WERI-Rb-1 (cell line): ENCODE measurements around the gene POLDIP3.
"Not testable (repeated sequence)": the region's sequence is repeated elsewhere in the genome, so short reads cannot be mapped to it uniquely, and the experiment has no call there.

Experiments
- DNase-seq: peaks from one replicate; pipeline ENCODE4 v3.0.0-alpha.2; 2020
- H3K27ac ChIP-seq: fragments of 250-450 bp; sonication (Bioruptor Pico); 2 replicates; pipeline ENCODE4 v1.5.1; 2020; ENCODE audit warnings: mild to moderate bottlenecking, moderate library complexity
- H3K27me3 ChIP-seq: fragments of 250-450 bp; sonication (Bioruptor Pico); 2 replicates; pipeline ENCODE4 v1.5.1; 2021; ENCODE audit warnings: mild to moderate bottlenecking, low read depth, moderate library complexity; ENCODE audit not compliant: insufficient read depth, severe bottlenecking
- H3K36me3 ChIP-seq: fragments of 250-450 bp; sonication (Bioruptor Pico); 2 replicates; pipeline ENCODE4 v1.5.1; 2020; ENCODE audit warnings: mild to moderate bottlenecking, moderate library complexity
- H3K4me3 ChIP-seq: 2 replicates; pipeline ENCODE4 v1.5.1; 2011; ENCODE audit warnings: low read depth, mild to moderate bottlenecking, control low read depth, low read length
- H3K9me3 ChIP-seq: fragments of 250-450 bp; sonication (Bioruptor Pico); 2 replicates; pipeline ENCODE4 v1.5.1; 2021; ENCODE audit warnings: mild to moderate bottlenecking, moderate library complexity; ENCODE audit not compliant: severe bottlenecking
- TF ChIP-seq, protein P1 (sequence below): IDR thresholded peaks from 2 replicates; pipeline ENCODE4 v1.5.1; 2011; ENCODE audit warnings: low read depth, mild to moderate bottlenecking, control low read depth, inconsistent platforms, low read length

Gene POLDIP3

DNA sequence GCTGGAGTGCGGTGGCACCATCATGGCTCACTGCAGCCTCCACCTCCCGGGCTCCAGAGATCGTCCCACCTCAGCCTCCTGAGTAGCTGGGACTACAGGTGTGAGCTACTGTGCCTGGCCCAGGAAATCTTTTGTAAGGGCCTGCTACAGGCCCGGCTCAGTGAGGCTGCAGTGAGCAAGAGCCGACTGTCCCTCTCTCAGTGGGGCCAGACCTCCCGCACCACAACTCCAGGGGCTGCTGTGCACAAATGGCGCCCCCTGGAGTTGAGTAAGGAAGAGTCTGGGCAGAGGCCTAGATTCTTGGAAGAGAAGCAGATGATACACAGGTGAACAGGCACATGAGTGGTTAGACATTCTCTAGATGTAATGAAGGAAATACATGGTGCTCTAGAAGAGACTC, 53.9 kb downstream of the POLDIP3 start:
- TF ChIP-seq, protein P1, sequence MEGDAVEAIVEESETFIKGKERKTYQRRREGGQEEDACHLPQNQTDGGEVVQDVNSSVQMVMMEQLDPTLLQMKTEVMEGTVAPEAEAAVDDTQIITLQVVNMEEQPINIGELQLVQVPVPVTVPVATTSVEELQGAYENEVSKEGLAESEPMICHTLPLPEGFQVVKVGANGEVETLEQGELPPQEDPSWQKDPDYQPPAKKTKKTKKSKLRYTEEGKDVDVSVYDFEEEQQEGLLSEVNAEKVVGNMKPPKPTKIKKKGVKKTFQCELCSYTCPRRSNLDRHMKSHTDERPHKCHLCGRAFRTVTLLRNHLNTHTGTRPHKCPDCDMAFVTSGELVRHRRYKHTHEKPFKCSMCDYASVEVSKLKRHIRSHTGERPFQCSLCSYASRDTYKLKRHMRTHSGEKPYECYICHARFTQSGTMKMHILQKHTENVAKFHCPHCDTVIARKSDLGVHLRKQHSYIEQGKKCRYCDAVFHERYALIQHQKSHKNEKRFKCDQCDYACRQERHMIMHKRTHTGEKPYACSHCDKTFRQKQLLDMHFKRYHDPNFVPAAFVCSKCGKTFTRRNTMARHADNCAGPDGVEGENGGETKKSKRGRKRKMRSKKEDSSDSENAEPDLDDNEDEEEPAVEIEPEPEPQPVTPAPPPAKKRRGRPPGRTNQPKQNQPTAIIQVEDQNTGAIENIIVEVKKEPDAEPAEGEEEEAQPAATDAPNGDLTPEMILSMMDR: peak; percentile 69
- H3K36me3 ChIP-seq: peaks cover 14% of the 10 kb centered on the region
- no peak overlapping the region for H3K4me3 ChIP-seq
- H3K9me3 ChIP-seq: peaks cover 4% of the 10 kb centered on the region
- DNase-seq: peak; percentile 39
- H3K27me3 ChIP-seq: no peaks in the 10 kb centered on the region
- H3K27ac ChIP-seq: no peak overlapping the region

DNA sequence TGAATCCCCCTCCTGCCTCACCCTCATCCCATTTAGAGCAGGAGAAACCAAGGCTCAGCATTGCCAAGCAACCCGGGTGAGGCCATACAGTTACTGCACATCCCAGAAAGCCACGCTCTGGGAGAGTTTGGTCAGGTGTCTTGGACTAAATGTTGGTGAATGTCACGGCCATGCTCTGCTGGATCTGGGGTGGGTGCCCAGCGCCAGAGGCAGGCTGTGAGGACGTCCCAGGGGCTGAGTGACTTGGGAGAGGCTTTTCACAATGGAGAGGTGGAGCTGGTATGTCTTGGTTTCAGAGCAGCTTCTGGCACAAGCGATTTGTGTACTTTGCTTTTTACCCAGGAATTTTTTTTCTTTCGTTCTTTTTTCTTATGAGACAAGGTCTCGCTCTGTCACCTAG, 54.3 kb downstream of the POLDIP3 start:
- no peak overlapping the region for H3K27ac ChIP-seq
- no peak overlapping the region for H3K4me3 ChIP-seq
- TF ChIP-seq, protein P1: no peak
- peaks cover 10% of the 10 kb centered on the region for H3K36me3 ChIP-seq
- no peaks in the 10 kb centered on the region for H3K27me3 ChIP-seq
- H3K9me3 ChIP-seq: peaks cover under 1% of the 10 kb centered on the region
- DNase-seq: no peak

DNA sequence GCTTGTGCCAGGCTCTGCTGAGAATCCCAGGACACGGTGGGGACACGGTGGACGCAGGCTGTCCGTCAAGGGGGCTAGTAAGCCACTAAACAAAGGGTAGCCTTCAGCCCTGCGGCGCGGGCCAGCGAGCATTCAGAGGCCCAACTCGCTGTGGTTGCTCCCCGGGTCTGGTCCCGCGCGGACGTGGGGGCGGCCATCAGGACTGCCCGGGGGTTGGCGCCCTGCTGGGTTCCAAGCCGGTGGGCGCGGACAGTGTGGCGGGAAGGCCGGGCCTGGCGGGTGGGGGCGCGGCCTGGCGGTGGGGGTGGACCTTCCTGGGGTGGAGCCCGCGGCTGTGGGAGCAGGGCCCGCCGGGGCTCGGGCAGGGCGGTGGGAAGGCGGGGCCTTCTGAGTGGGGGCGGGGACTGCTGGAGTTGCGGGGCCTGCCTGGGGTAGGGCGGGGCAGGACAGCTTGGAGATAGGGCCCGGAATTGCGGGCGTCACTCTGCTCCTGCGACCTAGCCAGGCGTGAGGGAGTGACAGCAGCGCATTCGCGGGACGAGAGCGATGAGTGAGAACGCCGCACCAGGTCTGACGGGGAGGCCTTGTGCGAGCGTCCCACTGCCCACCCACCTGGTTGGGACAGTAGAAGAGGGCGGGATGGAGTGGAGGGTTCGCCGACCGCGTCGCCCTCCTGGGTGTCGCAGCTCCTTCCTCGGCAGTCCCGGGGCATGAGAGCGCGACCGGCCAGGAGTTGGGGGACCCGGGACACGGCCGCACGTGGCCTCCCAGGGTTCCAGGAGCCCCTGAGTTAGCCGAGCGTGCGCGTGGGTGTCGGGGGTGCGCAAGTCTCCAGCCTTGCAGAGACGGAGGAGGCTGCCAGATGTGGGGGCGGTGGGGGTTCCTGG, 61.0 kb downstream of the POLDIP3 start, which contains the start of gene SERHL2:
TSS of gene SERHL2 (plus strand) at position 482 of the 887 bp plus-strand sequence. CDS start at position 547, 65 bp downstream.
- peak; percentile 96 for DNase-seq
- Histone ChIP-seq H3K27ac (peak within 1 kb of the TSS; percentile 70), H3K36me3 (no peaks in the 10 kb centered on the region), H3K9me3 (no peaks in the 10 kb centered on the region), H3K4me3 (peak within 1 kb of the TSS; percentile 54), H3K27me3 (no peaks in the 10 kb centered on the region)
- TF ChIP-seq, protein P1: no peak

DNA sequence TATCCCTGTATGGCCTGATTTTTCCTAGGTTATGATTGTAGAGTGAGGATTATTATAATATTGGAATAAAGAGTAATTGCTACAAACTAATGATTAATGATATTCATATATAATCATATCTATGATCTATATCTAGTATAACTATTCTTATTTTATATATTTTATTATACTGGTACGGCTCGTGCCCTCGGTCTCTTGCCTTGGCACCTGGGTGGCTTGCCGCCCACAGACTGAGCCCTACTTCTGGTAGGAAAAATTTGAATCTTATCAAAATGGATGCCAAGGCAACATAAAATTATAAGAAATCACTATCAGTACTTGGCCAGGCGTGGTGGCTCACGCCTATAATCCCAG, 62.4 kb downstream of the POLDIP3 start:
- H3K27me3 ChIP-seq, H3K27ac ChIP-seq, H3K4me3 ChIP-seq, H3K36me3 ChIP-seq, DNase-seq, H3K9me3 ChIP-seq: not testable (repeated sequence)

DNA sequence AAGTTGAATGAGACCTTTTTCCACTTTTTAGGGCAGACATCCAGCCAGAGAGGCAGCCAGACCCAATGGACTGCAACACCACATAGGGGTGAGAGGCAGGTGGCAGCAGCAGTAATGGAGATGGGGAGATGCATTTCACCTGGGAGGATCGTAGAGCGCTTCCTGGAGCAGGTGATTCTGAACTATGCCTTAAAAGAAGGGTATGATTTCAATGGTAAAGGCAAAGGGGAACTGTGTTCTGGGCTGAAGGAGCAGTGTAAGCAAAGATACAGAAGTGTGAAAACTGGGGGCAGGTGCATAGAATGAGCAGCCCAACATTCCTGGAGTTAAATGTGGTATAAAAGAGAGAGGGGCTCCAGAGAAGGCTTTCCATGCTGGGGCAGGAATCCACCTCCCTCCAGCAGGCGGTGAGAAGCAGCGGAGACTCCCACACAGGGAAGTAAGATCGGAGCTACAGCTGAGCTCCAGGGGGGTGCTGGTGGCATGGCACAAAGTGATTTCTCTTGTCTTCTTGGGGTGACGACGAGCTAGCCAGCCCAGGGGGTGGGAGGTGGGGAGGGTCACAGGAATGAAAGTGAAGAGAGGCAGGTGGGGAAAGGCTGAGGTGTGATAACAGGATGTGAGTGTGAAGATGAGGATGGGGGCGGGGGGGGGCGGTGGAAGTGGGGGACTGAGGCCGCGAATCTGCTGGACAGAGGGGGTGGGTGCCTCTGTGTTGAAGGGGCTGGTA, 65.2 kb downstream of the POLDIP3 start:
- TF ChIP-seq, protein P1: no peak
- H3K27ac ChIP-seq: no peak overlapping the region
- no peak for DNase-seq
- H3K4me3 ChIP-seq: no peak overlapping the region
- no peaks in the 10 kb centered on the region for H3K27me3 ChIP-seq
- H3K36me3 ChIP-seq: no peaks in the 10 kb centered on the region
- no peaks in the 10 kb centered on the region for H3K9me3 ChIP-seq

DNA sequence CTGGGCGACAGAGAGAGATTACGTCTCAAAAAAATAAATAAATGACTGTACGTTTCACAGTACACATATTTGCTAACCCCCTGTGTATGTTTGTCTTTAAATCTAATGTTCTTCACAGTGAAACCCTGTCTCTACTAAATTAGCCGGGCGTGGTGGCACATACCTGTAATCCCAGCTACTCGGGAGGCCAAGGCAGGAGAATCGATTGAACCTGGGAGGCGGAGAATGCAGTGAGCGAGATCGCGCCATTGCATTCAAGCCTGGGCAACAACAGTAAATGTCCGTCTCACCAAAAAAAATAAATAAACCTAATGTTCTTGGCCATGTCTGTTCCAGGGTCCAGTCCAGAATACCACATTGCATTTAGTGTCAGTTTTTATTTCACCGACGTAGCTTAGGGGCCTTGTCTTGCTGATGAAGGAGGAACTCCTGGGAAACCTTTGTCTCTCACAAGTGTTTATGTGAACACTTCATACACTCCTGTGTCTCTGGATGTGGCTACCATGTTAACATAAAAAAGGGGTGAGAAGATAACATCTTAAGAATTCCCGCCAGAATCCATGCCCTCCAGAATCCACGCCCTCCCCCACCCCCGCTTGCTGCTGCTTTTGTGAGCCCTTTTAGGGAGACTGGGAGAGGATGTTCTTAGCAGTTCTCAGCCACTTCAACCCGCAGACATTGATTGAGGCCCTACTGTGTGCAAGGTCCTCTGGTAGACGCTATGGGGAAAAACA, 65.9 kb downstream of the POLDIP3 start:
- TF ChIP-seq, protein P1: no peak
- Histone ChIP-seq H3K36me3 (no peaks in the 10 kb centered on the region), H3K4me3 (no peak overlapping the region), H3K27ac (no peak overlapping the region), H3K9me3 (no peaks in the 10 kb centered on the region), H3K27me3 (no peaks in the 10 kb centered on the region)
- no peak for DNase-seq

DNA sequence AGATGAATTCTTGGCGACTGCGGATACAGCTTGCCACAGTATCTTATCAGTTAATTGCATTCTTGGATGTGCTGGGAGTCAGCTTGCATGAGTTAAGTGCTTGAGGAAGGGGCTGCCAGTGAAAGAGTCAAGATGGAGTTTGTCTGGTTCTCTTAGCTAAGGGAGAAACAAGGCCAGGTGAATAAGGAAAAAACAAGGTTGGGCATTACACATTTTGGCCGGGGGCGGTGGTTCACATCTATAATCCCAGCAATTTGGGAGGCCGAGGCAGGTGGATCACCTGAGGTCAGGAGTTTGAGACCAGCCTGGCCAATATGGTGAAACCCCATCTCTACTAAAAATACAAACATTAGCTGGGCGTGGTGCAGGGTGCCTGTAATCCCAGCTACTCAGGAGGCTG, 66.6 kb downstream of the POLDIP3 start:
- H3K27ac ChIP-seq, H3K36me3 ChIP-seq, H3K9me3 ChIP-seq, H3K27me3 ChIP-seq, DNase-seq, H3K4me3 ChIP-seq: not testable (repeated sequence)
